ENCODE data around the gene MINPP1. TPM values are rescaled to one million over a fixed set of nuclear protein-coding genes. Genes with fewer than 3 reads are reported as not detected.

Gene MINPP1
- total and polyA plus RNA-seq, 2 of the 4 experiments (the other 2 are of a cell fraction) = 11.7 to 14.4 TPM

- H3K4me2 ChIP-seq (ENCODE audit: low read depth, low read length) = peak overlapping the region; percentile 19
- POLR2A ChIA-PET (ENCODE audit: unreplicated experiment) = interaction anchor here (0.6 kb wide), 1 partner anchor 141 kb away, joined by 4 read pairs; no protein-coding TSS in a partner anchor
- peaks cover 3% of the 10 kb centered on the region; the same call in 1 of the 2 replicates for H3K4me1 ChIP-seq (ENCODE audit: control insufficient read depth, insufficient read depth, low read length)
- H3K36me3 ChIP-seq (ENCODE audit: control insufficient read depth, insufficient read depth, low read length) = peaks cover 9% of the 10 kb centered on the region
- BruUV-seq (replicated peaks) = no TSS peak
- H3K4me3 ChIP-seq (ENCODE audit: insufficient read depth, low read depth, low read length) = no peak overlapping the region
- no peaks in the 10 kb centered on the region for H3K27me3 ChIP-seq (ENCODE audit: control insufficient read depth, insufficient read depth, low read length)
- no peak overlapping the region for H3K23ac ChIP-seq (ENCODE audit: low read depth, low read length)
- peak overlapping the region; percentile 70 for H2BK5ac ChIP-seq (ENCODE audit: low read depth, low read length, poor library complexity, severe bottlenecking)
- no peak overlapping the region for H3K18ac ChIP-seq (ENCODE audit: low read depth, low read length)
- no peak overlapping the region for H2AFZ ChIP-seq (replicated peaks; ENCODE audit: low read length, poor library complexity)
- ATAC-seq (ENCODE audit: low read depth) = peak; percentile 85
- intact Hi-C loops (cut with micrococcal nuclease) (loop anchor here (5.0 kb wide), 1 partner anchor 330 kb away; the partner anchor contains the start of genes KLLN and PTEN), dilution Hi-C loops (cut with HindIII; ENCODE audit: low sequenced_read_pairs, unreplicated experiment) (no loop called here), in situ Hi-C loops (cut with MboI; ENCODE audit: low sequenced_read_pairs) (no loop called here)
- H4K5ac ChIP-seq (ENCODE audit: low read depth, low read length) = no peak overlapping the region
- H4K91ac ChIP-seq (ENCODE audit: insufficient read depth, low read depth, low read length) = no peak overlapping the region
- peaks cover 7 to 11% of the 10 kb centered on the region in 2 experiments; a peak in 3 of 4 replicates for H3K79me1 ChIP-seq (ENCODE audit: low read depth in 1 of 2, low read length in 2 of 2)
- H2AK5ac ChIP-seq (ENCODE audit: low read depth, low read length) = no peak overlapping the region
- DNase-seq = peak; percentile 79
- CTCF ChIA-PET = interaction anchor here (1.3 kb wide), 1 partner anchor 201 kb away, joined by 5 read pairs; no protein-coding TSS in a partner anchor
- H2BK120ac ChIP-seq (ENCODE audit: low read depth, low read length) = no peak overlapping the region
- H3K9ac ChIP-seq (ENCODE audit: low read depth, low read length) = no peak overlapping the region
- H3K9me3 ChIP-seq (ENCODE audit: control insufficient read depth, insufficient read depth, low read length) = no peaks in the 10 kb centered on the region
- no peak overlapping the region for H4K8ac ChIP-seq (ENCODE audit: low read depth in 2 of 2, low read length in 2 of 2)
- H3K27ac ChIP-seq (ENCODE audit: insufficient read depth, low read length) = no peak overlapping the region
- TF ChIP-seq RCOR1 (IDR thresholded peaks at IDR 0.05; ENCODE audit: insufficient replicate concordance, low read length) (no peak), CTCF (conservative IDR thresholded peaks at IDR 0.05; ENCODE audit: low read depth, low read length) (no peak), CEBPB (IDR thresholded peaks at IDR 0.05; ENCODE audit: low read depth, low read length) (peak; percentile 81), MAFK (IDR thresholded peaks at IDR 0.05; ENCODE audit: low read depth, low read length) (0 out of 2 replicates have a peak, but pooled peaks have one; percentile 0)
- no peak overlapping the region for H2BK20ac ChIP-seq (ENCODE audit: low read depth, low read length)
- H2BK15ac ChIP-seq (ENCODE audit: low read depth, low read length) = no peak overlapping the region
- H3K14ac ChIP-seq (replicated peaks; ENCODE audit: low read depth, low read length) = no peak overlapping the region
- H2AK9ac ChIP-seq (replicated peaks; ENCODE audit: low read depth, low read length, poor library complexity) = no peak overlapping the region
- no peaks in the 10 kb centered on the region; the same call in 1 of the 2 replicates for H4K20me1 ChIP-seq (ENCODE audit: insufficient read depth, low read length)
- no CpG with 5 or more reads among the region's 4 CpGs for WGBS, 2 experiments (ENCODE audit: extremely low coverage in 2 of 2, insufficient read length in 1 of 2)
- no peaks in the 10 kb centered on the region for H3K9me1 ChIP-seq (ENCODE audit: insufficient read depth, low read length)
- H3K56ac ChIP-seq (ENCODE audit: extremely low read depth, insufficient read depth, low read length) = no peak overlapping the region
- H3K4ac ChIP-seq (ENCODE audit: low read depth, low read length) = no peak overlapping the region
Observed at GRCh38 chr10:87531908-87532622, 27.4 kb downstream of the MINPP1 start.
